HEK293 (cell line): ENCODE measurements around the gene ASPSCR1.
A peak's percentile ranks its signal among the peaks of the same experiment; 100 is the strongest.

Source experiments
- KLF8 ChIP-seq: fragments of 450-650 bp; formaldehyde crosslinking; IDR thresholded peaks from 2 replicates; pipeline ENCODE4 v1.5.1; 2016; ENCODE audit warnings: missing biosample characterization, missing genetic modification characterization
- KLF9 ChIP-seq: fragments of 450-650 bp; formaldehyde crosslinking; IDR thresholded peaks from 2 replicates; pipeline ENCODE4 v1.5.1; 2016; ENCODE audit warnings: missing biosample characterization, missing genetic modification characterization, low read depth
- ZBTB7A ChIP-seq: fragments of 450-650 bp; formaldehyde crosslinking; IDR thresholded peaks from 2 replicates; pipeline ENCODE4 v1.5.1; 2016; ENCODE audit warnings: low read depth, missing biosample characterization, missing genetic modification characterization
- ZEB2 ChIP-seq: fragments of 450-650 bp; formaldehyde crosslinking; IDR thresholded peaks from 2 replicates; pipeline ENCODE4 v1.5.1; 2016; ENCODE audit warnings: missing biosample characterization, missing genetic modification characterization
- ZNF155 ChIP-seq: fragments of 450-650 bp; formaldehyde crosslinking; IDR thresholded peaks from 2 replicates; pipeline ENCODE4 v1.5.1; 2016; ENCODE audit warnings: missing biosample characterization, missing genetic modification characterization
- ZNF157 ChIP-seq: fragments of 450-650 bp; formaldehyde crosslinking; IDR thresholded peaks from 2 replicates; pipeline ENCODE4 v1.5.1; 2016; ENCODE audit warnings: missing biosample characterization, missing genetic modification characterization
- ZNF169 ChIP-seq: fragments of 450-650 bp; formaldehyde crosslinking; IDR thresholded peaks from 2 replicates; pipeline ENCODE4 v1.5.1; 2016; ENCODE audit warnings: missing biosample characterization, missing genetic modification characterization
- ZNF2 ChIP-seq: fragments of 450-650 bp; formaldehyde crosslinking; IDR thresholded peaks from 2 replicates; pipeline ENCODE4 v1.5.1; 2016; ENCODE audit warnings: missing biosample characterization, missing genetic modification characterization
- ZNF354C ChIP-seq: fragments of 450-650 bp; formaldehyde crosslinking; IDR thresholded peaks from 2 replicates; pipeline ENCODE4 v1.5.1; 2016; ENCODE audit warnings: missing biosample characterization, missing genetic modification characterization, low read depth, borderline replicate concordance
- ZNF37A ChIP-seq: fragments of 450-650 bp; IDR thresholded peaks from 2 replicates; pipeline ENCODE4 v1.5.1; 2018; ENCODE audit warnings: missing biosample characterization, missing genetic modification characterization
- ZNF423 ChIP-seq: fragments of 450-650 bp; formaldehyde crosslinking; IDR thresholded peaks from 2 replicates; pipeline ENCODE4 v1.5.1; 2016; ENCODE audit warnings: missing biosample characterization, missing genetic modification characterization
- ZNF501 ChIP-seq: fragments of 450-650 bp; formaldehyde crosslinking; IDR thresholded peaks from 2 replicates; pipeline ENCODE4 v1.5.1; 2016; ENCODE audit warnings: missing biosample characterization, missing genetic modification characterization
- ZNF555 ChIP-seq: fragments of 450-650 bp; formaldehyde crosslinking; conservative IDR thresholded peaks from 2 replicates; pipeline ENCODE4 v1.5.1; 2017; ENCODE audit warnings: missing biosample characterization, mild to moderate bottlenecking, missing genetic modification characterization, inconsistent platforms
- ZNF561 ChIP-seq: fragments of 450-650 bp; IDR thresholded peaks from 2 replicates; pipeline ENCODE4 v1.5.1; 2018; ENCODE audit warnings: missing biosample characterization, missing genetic modification characterization, borderline replicate concordance
- ZNF747 ChIP-seq: fragments of 450-650 bp; formaldehyde crosslinking; IDR thresholded peaks from 2 replicates; pipeline ENCODE4 v1.5.1; 2016; ENCODE audit warnings: missing biosample characterization, missing genetic modification characterization
- TF ChIP-seq, protein P1 (sequence below): fragments of 450-650 bp; formaldehyde crosslinking; IDR thresholded peaks from 2 replicates; pipeline ENCODE4 v1.5.1; 2017; ENCODE audit warnings: missing biosample characterization, missing genetic modification characterization
- TF ChIP-seq, protein P2 (sequence below): fragments of 450-650 bp; formaldehyde crosslinking; IDR thresholded peaks from 2 replicates; pipeline ENCODE4 v1.5.1; 2017; ENCODE audit warnings: missing biosample characterization, missing genetic modification characterization
- TF ChIP-seq, protein P3 (sequence below): fragments of 450-650 bp; formaldehyde crosslinking; IDR thresholded peaks from 2 replicates; pipeline ENCODE4 v1.5.1; 2016; ENCODE audit warnings: missing biosample characterization, missing genetic modification characterization, borderline replicate concordance
- TF ChIP-seq, protein P4 (sequence below): fragments of 450-650 bp; formaldehyde crosslinking; IDR thresholded peaks from 2 replicates; pipeline ENCODE4 v1.5.1; 2017; ENCODE audit warnings: missing biosample characterization, missing genetic modification characterization
- TF ChIP-seq, protein P5 (sequence below): fragments of 450-650 bp; formaldehyde crosslinking; IDR thresholded peaks from 2 replicates; pipeline ENCODE4 v1.5.1; 2016; ENCODE audit warnings: missing biosample characterization, missing genetic modification characterization
- TF ChIP-seq, protein P6 (sequence below): fragments of 450-650 bp; formaldehyde crosslinking; IDR thresholded peaks from 2 replicates; pipeline ENCODE4 v1.5.1; 2017; ENCODE audit warnings: missing biosample characterization, missing genetic modification characterization
- TF ChIP-seq, protein P7 (sequence below): fragments of 450-650 bp; formaldehyde crosslinking; IDR thresholded peaks from 2 replicates; pipeline ENCODE4 v1.5.1; 2017; ENCODE audit warnings: missing biosample characterization, mild to moderate bottlenecking, missing genetic modification characterization, moderate library complexity
- TF ChIP-seq, protein P8 (sequence below): fragments of 450-650 bp; formaldehyde crosslinking; IDR thresholded peaks from 2 replicates; pipeline ENCODE4 v1.5.1; 2016; ENCODE audit warnings: missing biosample characterization, missing genetic modification characterization
- TF ChIP-seq, protein P9 (sequence below): fragments of 450-650 bp; formaldehyde crosslinking; IDR thresholded peaks from 2 replicates; pipeline ENCODE4 v1.5.0; 2017; ENCODE audit warnings: missing biosample characterization, missing genetic modification characterization, borderline replicate concordance

ASPSCR1 gene

DNA sequence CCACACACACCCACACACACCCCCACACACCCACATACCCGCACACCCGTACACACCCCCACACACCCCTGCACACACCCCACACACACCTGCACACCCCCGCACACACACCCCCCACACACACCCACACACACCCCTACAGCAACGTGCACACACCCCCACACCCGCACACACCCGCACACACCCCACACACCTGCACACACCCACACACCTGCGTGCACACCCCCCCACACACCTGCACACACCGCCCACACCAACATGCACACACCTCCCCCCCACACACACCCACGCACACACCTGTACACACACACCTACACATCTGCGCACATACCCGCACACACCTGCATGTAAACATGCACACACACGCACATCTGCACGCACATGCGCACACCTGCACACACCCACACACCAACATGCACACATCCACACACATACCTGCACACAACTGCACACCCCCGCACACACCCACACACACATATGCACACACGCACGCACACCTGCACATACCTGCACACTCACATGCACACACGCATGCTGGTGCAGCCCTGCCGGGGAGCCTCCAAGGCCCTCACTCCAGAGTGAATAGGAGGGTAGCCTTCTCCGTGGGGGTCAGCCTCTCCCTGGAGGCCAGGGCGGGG is 7.5 kb downstream of the ASPSCR1 start (continued):
- TF ChIP-seq, protein P1, sequence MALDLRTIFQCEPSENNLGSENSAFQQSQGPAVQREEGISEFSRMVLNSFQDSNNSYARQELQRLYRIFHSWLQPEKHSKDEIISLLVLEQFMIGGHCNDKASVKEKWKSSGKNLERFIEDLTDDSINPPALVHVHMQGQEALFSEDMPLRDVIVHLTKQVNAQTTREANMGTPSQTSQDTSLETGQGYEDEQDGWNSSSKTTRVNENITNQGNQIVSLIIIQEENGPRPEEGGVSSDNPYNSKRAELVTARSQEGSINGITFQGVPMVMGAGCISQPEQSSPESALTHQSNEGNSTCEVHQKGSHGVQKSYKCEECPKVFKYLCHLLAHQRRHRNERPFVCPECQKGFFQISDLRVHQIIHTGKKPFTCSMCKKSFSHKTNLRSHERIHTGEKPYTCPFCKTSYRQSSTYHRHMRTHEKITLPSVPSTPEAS (tag by site-specific recombination), result peak; percentile 99
- TF ChIP-seq, protein P2, sequence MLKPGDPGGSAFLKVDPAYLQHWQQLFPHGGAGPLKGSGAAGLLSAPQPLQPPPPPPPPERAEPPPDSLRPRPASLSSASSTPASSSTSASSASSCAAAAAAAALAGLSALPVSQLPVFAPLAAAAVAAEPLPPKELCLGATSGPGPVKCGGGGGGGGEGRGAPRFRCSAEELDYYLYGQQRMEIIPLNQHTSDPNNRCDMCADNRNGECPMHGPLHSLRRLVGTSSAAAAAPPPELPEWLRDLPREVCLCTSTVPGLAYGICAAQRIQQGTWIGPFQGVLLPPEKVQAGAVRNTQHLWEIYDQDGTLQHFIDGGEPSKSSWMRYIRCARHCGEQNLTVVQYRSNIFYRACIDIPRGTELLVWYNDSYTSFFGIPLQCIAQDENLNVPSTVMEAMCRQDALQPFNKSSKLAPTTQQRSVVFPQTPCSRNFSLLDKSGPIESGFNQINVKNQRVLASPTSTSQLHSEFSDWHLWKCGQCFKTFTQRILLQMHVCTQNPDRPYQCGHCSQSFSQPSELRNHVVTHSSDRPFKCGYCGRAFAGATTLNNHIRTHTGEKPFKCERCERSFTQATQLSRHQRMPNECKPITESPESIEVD (tag by site-specific recombination), result no peak
- TF ChIP-seq ZEB2, result peak; percentile 94
- no peak for TF ChIP-seq ZNF747
- TF ChIP-seq, protein P3, sequence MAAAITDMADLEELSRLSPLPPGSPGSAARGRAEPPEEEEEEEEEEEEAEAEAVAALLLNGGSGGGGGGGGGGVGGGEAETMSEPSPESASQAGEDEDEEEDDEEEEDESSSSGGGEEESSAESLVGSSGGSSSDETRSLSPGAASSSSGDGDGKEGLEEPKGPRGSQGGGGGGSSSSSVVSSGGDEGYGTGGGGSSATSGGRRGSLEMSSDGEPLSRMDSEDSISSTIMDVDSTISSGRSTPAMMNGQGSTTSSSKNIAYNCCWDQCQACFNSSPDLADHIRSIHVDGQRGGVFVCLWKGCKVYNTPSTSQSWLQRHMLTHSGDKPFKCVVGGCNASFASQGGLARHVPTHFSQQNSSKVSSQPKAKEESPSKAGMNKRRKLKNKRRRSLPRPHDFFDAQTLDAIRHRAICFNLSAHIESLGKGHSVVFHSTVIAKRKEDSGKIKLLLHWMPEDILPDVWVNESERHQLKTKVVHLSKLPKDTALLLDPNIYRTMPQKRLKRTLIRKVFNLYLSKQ, result 0 out of 2 replicates have a peak, but pooled peaks have one; percentile 24
- TF ChIP-seq ZNF37A (tag by site-specific recombination), result no peak
- TF ChIP-seq ZNF155 (tag by site-specific recombination), result no peak
- no peak for TF ChIP-seq ZNF423 (tag by site-specific recombination)
- peak; percentile 96 for TF ChIP-seq KLF8 (tag by site-specific recombination)
- TF ChIP-seq, protein P4, sequence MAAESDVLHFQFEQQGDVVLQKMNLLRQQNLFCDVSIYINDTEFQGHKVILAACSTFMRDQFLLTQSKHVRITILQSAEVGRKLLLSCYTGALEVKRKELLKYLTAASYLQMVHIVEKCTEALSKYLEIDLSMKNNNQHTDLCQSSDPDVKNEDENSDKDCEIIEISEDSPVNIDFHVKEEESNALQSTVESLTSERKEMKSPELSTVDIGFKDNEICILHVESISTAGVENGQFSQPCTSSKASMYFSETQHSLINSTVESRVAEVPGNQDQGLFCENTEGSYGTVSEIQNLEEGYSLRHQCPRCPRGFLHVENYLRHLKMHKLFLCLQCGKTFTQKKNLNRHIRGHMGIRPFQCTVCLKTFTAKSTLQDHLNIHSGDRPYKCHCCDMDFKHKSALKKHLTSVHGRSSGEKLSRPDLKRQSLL (tag by site-specific recombination), result no peak
- TF ChIP-seq ZNF169, result no peak
- TF ChIP-seq, protein P5, sequence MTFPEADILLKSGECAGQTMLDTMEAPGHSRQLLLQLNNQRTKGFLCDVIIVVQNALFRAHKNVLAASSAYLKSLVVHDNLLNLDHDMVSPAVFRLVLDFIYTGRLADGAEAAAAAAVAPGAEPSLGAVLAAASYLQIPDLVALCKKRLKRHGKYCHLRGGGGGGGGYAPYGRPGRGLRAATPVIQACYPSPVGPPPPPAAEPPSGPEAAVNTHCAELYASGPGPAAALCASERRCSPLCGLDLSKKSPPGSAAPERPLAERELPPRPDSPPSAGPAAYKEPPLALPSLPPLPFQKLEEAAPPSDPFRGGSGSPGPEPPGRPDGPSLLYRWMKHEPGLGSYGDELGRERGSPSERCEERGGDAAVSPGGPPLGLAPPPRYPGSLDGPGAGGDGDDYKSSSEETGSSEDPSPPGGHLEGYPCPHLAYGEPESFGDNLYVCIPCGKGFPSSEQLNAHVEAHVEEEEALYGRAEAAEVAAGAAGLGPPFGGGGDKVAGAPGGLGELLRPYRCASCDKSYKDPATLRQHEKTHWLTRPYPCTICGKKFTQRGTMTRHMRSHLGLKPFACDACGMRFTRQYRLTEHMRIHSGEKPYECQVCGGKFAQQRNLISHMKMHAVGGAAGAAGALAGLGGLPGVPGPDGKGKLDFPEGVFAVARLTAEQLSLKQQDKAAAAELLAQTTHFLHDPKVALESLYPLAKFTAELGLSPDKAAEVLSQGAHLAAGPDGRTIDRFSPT (tag by site-specific recombination), result no peak
- TF ChIP-seq ZNF561 (tag by site-specific recombination), result no peak
- TF ChIP-seq ZNF354C (tag by site-specific recombination), result no peak
- TF ChIP-seq, protein P6, sequence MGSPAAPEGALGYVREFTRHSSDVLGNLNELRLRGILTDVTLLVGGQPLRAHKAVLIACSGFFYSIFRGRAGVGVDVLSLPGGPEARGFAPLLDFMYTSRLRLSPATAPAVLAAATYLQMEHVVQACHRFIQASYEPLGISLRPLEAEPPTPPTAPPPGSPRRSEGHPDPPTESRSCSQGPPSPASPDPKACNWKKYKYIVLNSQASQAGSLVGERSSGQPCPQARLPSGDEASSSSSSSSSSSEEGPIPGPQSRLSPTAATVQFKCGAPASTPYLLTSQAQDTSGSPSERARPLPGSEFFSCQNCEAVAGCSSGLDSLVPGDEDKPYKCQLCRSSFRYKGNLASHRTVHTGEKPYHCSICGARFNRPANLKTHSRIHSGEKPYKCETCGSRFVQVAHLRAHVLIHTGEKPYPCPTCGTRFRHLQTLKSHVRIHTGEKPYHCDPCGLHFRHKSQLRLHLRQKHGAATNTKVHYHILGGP (tag by site-specific recombination), result no peak
- TF ChIP-seq ZNF157 (tag by site-specific recombination), result no peak
- TF ChIP-seq, protein P7, sequence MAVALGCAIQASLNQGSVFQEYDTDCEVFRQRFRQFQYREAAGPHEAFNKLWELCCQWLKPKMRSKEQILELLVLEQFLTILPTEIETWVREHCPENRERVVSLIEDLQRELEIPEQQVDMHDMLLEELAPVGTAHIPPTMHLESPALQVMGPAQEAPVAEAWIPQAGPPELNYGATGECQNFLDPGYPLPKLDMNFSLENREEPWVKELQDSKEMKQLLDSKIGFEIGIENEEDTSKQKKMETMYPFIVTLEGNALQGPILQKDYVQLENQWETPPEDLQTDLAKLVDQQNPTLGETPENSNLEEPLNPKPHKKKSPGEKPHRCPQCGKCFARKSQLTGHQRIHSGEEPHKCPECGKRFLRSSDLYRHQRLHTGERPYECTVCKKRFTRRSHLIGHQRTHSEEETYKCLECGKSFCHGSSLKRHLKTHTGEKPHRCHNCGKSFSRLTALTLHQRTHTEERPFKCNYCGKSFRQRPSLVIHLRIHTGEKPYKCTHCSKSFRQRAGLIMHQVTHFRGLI, result no peak
- TF ChIP-seq, protein P8, sequence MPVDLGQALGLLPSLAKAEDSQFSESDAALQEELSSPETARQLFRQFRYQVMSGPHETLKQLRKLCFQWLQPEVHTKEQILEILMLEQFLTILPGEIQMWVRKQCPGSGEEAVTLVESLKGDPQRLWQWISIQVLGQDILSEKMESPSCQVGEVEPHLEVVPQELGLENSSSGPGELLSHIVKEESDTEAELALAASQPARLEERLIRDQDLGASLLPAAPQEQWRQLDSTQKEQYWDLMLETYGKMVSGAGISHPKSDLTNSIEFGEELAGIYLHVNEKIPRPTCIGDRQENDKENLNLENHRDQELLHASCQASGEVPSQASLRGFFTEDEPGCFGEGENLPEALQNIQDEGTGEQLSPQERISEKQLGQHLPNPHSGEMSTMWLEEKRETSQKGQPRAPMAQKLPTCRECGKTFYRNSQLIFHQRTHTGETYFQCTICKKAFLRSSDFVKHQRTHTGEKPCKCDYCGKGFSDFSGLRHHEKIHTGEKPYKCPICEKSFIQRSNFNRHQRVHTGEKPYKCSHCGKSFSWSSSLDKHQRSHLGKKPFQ (tag by site-specific recombination), result peak; percentile 87
- TF ChIP-seq ZBTB7A, result no peak
- TF ChIP-seq ZNF2 (tag by site-specific recombination), result 0 out of 2 replicates have a peak, but pooled peaks have one; percentile 35
- TF ChIP-seq, protein P9, sequence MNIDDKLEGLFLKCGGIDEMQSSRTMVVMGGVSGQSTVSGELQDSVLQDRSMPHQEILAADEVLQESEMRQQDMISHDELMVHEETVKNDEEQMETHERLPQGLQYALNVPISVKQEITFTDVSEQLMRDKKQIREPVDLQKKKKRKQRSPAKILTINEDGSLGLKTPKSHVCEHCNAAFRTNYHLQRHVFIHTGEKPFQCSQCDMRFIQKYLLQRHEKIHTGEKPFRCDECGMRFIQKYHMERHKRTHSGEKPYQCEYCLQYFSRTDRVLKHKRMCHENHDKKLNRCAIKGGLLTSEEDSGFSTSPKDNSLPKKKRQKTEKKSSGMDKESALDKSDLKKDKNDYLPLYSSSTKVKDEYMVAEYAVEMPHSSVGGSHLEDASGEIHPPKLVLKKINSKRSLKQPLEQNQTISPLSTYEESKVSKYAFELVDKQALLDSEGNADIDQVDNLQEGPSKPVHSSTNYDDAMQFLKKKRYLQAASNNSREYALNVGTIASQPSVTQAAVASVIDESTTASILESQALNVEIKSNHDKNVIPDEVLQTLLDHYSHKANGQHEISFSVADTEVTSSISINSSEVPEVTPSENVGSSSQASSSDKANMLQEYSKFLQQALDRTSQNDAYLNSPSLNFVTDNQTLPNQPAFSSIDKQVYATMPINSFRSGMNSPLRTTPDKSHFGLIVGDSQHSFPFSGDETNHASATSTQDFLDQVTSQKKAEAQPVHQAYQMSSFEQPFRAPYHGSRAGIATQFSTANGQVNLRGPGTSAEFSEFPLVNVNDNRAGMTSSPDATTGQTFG (tag by site-specific recombination), result no peak
- no peak for TF ChIP-seq ZNF555
- TF ChIP-seq ZNF501 (tag by site-specific recombination), result no peak
- peak; percentile 75 for TF ChIP-seq KLF9 (tag by site-specific recombination)
